Stimulated activated CD8-positive, alpha-beta memory T cell treated with anti-CD3 and anti-CD28 coated beads, Interleukin-15, amount 100 ng/mL, for 48 hours (primary cell): ENCODE results near the gene PLEKHJ1.

Experiments
- DNase-seq, 2 donors: peaks; one replicate each; pipeline ENCODE4 v3.0.0-alpha.2; 2020; ENCODE audit warnings: low read depth in 2 of 2

The PLEKHJ1 gene

DNA sequence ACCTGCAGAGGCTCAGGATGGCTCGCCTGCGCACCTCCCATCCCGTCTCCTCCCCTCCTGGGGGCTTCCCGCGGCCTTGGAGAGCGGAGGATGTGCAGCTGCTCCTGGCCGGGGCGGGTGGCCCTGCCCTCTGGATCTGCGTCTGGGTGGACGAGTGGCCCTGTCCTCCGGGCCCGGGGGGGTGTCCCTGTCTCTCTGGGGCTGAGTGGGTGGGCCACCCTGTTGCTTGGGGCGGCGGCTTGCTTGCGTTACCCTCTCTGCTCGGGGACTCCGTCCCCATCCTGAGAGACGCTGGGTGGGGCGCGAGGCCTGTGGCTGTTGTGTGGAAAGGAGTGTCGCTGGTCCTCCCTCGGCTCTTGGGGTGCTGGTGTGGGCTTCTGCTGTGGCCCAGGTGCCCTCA, 37.8 kb downstream of the PLEKHJ1 start:
- no peak for DNase-seq

DNA sequence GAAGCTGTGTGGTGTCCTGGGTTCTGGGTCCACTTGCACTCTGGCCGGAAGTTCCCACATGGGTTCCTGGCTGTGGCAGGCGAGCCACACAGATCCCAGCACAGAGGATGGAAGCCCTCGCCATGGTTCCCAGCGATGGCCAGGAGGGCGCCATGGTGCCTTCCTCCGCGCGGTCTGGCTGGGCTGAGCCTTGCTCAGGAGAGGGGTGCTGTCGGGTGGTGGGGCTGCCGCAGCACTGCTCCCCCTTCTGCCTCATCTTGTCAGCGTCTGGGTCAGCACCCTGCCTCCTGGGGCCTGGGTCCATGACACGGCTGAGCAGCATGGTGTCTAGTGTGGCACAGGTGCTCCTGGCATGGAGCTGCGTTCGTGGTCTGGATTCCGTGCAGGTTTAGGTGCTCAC, 38.9 kb downstream of the PLEKHJ1 start:
- no peak for DNase-seq

GRCh38 chr19:2195914-2196313, 40.2 kb downstream of the PLEKHJ1 start:
- DNase-seq = no peak

DNA sequence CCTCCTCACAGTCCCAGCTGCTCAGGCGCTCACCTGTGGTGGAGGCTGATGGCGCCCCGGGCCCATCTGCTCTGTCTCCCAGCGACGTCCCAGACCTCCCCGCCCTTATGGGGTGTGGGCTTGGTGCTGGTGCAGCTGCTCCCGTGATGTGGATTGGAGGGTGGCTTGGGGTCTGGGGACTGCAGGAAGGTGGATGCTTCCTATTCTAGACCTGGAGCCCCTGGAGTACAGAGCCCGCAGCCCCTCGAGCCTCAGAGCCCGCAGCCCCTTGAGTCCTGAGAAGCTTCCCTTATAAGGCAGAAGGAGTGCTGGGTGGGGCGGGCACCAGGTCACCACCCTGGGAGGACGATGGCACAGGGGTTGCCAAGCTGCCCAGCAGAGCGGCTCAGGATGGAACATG, 40.8 kb downstream of the PLEKHJ1 start:
- DNase-seq = no peak

- DNase-seq = no peak
Observed at GRCh38 chr19:2194513-2195078, 41.5 kb downstream of the PLEKHJ1 start.

DNA sequence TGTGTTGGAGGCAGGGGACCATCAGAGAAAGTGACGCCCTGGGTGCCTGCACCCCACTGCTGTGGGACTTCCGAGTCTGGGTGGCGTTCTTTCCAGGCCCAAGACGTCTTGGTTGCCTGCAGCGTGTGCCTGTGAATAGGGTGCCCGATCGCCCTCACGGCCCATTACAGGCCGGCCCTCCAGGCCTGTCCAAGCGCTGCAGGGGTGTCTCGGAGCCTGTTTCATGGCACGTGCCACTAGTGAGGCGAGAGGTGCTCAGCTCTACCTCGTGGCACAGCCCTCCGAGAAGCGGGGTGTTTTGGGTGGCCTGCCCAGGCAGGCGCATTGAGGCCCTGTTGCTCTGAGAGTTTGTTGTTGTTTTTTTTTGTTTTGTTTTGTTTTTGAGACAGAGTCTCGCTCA, 42.3 kb downstream of the PLEKHJ1 start:
- no peak for DNase-seq

- no peak for DNase-seq
Observed at GRCh38 chr19:2192862-2193261, 43.3 kb downstream of the PLEKHJ1 start.

DNA sequence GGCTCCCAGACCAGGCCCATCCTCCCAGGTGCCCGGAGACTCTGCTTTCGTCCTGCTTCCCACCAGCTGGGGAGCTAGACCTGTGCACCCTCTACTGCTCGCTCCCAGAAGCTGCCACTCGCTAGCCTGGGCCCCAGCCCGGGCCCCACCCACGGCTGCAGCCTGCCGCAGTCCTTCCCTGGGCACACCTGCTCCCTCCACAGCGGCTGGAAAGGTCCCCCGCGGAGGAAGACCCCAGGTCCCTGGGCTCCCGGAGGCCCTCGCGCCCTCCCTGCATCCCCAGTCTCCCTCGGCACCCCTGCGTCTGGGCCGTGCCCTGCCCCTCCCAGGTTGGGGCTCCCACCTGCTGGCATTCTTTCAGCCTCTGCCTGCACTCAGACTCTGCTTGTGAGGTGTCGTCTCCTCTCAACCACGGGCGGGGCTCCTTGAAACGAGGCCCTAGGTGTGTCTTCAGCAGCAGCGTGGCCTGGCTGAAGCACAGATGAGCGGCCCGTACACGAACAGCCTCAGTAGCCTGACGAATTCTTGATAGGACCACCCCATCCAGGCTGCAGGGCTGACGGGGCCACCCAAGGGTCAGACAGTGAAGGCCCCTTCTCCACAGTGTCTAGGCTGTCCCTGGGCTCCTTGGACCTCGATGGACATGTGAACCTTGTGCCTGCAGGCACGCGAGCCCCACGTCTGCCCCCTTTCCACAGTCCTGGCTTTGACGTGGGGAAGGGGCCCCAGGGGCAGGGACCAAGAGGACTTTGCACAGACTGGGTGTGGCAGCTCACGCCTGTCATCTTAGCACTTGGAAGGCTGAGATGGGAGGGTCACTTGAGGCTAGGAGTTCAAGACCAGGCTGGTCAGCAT, 44.4 kb downstream of the PLEKHJ1 start:
- DNase-seq = no peak

DNA sequence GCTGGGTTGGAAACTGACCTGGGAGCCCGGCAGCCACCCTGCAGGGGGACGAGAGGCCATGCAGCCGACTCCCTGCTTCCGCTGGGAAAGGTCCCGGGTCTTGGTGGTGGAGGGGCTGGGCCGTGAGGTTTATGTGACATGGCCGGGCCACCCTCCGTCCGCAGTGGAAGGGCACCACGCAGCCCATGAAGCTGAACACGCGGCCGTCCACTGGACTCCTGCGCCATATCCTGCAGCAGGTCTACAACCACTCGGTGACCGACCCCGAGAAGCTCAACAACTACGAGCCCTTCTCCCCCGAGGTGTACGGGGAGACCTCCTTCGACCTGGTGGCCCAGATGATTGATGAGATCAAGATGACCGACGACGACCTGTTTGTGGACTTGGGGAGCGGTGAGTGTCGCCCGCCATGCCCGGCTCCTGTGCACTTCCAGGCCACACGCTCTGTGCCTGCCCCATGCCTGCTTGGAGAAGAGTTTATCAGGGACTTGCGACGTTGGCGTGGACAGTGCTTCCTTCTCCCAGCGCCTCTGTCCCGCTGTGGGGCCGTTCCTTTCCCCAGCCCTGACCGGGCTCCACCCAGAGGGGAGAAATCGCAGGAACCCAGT, 45.2 kb downstream of the PLEKHJ1 start:
- DNase-seq = no peak

DNA sequence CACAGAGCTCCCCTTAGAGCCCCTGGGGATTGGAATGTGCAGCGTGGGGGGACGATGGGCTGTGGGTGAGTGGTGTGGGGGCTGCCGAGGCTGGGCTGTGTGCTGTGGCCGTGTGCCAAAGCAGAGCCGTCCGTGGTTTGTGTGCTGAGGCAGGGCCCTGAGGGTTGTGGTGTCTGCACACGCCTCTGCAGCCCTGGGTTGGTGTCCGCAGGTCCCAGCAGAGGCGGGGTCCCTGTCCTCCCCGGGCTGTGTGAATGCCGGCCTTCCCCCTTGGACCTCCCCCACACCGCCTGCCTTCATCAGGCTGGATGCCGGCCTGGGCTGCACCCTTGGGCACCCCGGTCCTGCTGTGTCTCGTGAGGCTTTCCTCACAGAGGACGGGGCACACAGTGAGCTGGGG, 46.2 kb downstream of the PLEKHJ1 start:
- no peak for DNase-seq

DNA sequence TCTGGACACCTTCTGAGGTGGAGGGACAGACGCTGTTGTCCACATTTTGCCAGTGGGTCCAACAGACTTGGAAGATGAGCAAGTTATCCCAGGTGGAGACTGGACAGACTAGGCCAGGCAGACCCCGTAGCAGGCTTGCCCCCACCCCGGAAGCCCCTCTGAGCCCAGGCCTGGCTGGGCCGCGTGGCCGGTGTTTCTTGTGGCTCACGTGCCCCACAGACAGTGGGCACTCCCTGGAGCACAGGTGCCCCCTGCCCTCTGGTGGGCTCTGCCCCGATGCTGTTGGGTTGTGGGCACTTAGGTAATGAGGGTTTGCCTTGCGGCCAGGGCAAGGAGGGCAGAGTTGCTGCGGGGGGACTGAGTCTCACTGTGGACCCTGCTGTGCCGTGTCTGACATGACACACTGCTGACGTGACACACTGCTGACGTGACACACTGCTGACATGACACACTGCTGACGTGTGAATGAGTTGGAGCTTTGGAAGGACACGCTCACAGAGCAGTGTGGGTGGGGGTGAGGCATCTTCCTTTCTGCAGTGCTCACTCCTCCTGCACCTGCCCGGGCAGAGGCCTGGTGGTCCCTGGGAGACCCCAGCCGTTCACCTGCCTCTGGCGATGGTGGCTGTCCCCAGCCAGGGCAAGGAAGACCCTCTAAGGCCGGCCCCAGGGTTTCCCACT, 47.3 kb downstream of the PLEKHJ1 start:
- DNase-seq = peak in 1 of 2 donors; percentile 21

GRCh38 chr19:2187159-2187558, 49.0 kb downstream of the PLEKHJ1 start:
- DNase-seq = no peak

- DNase-seq = no peak
Observed at GRCh38 chr19:2186071-2186846, 49.9 kb downstream of the PLEKHJ1 start.

DNA sequence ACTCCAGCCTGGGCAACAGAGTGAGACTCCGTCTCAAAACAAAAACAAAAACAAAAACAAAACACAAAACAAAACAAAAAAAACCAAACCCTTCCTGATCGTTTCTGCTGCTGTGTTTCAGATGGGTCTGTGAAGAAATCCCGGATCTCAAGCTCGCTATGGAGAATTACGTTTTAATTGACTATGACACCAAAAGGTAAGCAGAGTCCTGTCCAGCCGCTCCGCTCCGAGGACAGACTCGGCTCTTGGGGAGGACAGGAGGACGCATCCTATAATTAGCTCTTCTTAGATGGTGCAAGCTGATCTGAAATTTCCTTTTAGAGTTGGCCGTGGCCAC, 50.4 kb downstream of the PLEKHJ1 start:
- DNase-seq = no peak

DNA sequence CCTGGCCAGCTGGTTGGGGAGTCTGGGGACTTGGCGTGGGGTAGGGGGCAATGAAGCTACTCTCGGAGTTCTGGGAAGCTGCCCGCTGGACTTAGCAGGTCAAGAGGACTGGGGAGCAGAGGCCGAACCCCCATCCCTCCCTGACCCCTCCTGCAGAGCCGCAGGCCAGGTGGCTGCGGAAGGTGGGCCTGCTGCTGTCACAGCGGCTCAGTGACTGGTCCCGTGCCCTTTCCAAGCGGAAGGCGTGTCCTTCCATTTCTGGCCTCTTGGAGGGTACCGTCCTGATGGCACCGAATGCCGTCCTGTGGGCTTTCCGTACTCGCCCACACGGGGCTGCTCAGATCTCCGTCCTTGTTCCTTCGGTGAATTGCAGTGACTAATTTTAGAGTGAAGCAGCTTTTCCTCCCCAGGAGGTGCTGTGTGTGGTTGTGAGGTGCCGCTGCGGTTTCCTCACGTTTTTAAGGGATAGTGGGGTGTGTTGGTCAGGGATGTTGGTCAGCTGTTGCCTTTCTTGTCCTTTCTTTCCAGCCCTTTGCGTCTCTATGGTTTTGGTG, 51.6 kb downstream of the PLEKHJ1 start:
- DNase-seq = no peak
